Endometrial microvascular endothelial cells (primary cell): ENCODE measurements around the gene ZNHIT6. TPM values are rescaled to one million over a fixed set of nuclear protein-coding genes. Genes with fewer than 3 reads are reported as not detected.
"Not testable (repeated sequence)": the region's sequence is repeated elsewhere in the genome, so short reads cannot be mapped to it uniquely, and the experiment has no call there.

ENCODE experiments used
- in situ Hi-C: cut with HindIII; loops from 2 replicates; pipeline ENCODE4 v1.10.0; 2017; ENCODE audit warnings: low sequenced_read_pairs, low pct_unique_long_range_greater_than_20kb; ENCODE audit errors: inconsistent ontology term
- total RNA-seq: library from RNA; depleted of rRNA; stranded (reverse); fragments of >200 nt; gene quantifications from one replicate; pipeline ENCODE4 v1.2.3, GENCODE V29; 2015; ENCODE audit errors: inconsistent ontology term

ZNHIT6 gene
- 15.1 TPM for total RNA-seq

GRCh38 chr1:85707990-85708828 is at the start of gene ZNHIT6:
Gene ZNHIT6 (minus strand): TSS chr1:85708433. CDS start chr1:85708284, 149 bp downstream.
- in situ Hi-C loops: no loop called here

DNA sequence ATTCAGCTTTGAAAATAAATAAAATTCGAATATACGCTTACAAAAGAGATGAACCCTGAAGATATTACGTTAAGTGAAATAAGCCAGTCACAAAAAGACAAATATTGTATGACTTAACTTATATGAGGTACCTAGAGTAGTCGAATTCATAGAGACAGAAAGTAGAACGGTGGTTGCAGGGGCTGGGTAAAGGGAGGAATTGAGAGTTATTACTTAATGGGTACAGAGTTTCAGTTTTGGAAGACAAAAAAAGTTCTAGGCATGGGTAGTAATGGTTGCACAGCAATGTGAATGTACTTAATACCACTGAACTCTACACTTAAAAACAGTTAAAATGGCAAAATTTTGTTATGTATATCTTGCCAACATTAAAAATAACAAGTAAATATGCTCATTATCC is 48.6 kb upstream of the ZNHIT6 start:
- in situ Hi-C loops: no loop called here

DNA sequence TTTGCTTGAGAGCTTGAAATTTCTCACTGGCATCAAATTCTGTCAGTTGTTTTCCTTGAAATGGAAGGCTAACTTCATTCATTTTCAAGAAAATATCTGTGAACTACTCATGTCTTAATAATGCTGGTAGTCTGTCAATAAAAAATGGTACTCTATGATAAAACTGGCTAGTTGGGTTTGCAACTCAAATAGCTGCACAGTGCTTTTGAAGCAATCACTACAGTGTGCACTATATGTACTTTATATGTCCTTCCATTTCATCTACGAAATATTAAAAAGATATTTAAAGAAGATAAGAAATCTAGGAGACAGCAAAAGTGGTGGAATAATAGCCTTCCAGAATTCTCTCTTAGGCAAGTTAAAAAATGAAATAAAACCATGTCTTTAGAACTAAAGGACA is 39.9 kb upstream of the ZNHIT6 start:
- in situ Hi-C loops: no loop called here

- in situ Hi-C loops: no loop called here
Measured at GRCh38 chr1:85746777-85747176, 38.5 kb upstream of the ZNHIT6 start.

- in situ Hi-C loops: no loop called here
Measured at GRCh38 chr1:85743814-85744213, 35.6 kb upstream of the ZNHIT6 start.

GRCh38 chr1:85734931-85735330 is 26.7 kb upstream of the ZNHIT6 start:
- in situ Hi-C loops: no loop called here

- in situ Hi-C loops: no loop called here
Measured at GRCh38 chr1:85718678-85719340, 10.6 kb upstream of the ZNHIT6 start.

GRCh38 chr1:85714418-85715114 is 6.3 kb upstream of the ZNHIT6 start:
- in situ Hi-C loops: not testable (repeated sequence)

GRCh38 chr1:85708829-85709227 is 595 bp upstream of the ZNHIT6 start:
- in situ Hi-C loops: no loop called here

DNA sequence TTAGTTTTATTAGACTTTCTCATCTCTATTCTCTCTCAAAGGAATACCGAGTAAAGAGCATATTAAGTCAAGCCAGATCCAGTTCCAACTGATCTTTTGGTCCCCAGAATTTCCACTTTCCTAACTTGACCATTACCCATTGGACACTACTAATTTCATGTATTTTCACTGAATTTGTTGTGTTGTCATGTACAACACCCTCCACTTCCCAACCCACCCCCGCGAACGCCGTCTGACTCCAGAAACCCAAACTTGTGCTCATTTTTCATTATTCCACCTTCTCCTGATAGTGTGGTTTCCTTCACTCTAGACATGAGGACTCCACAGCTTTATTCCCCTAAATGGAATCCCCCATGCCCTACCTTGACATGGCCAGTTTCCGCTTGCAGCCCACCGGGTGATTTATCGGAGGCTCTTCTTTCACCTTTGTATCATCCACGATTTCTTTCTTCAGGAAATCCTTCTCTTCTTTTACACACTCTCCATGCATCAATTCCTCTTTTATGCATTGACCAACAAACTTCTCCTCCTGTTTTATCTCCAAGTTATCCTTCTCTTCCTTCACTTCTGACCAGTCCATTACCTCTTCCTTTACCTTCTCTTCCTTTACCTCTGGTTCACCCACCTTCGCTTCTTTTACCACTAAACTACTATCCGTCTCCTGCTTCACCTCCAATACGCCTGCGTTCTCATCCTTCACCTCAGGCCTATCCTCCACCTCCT is 805 bp downstream of the ZNHIT6 start:
- in situ Hi-C loops: no loop called here

DNA sequence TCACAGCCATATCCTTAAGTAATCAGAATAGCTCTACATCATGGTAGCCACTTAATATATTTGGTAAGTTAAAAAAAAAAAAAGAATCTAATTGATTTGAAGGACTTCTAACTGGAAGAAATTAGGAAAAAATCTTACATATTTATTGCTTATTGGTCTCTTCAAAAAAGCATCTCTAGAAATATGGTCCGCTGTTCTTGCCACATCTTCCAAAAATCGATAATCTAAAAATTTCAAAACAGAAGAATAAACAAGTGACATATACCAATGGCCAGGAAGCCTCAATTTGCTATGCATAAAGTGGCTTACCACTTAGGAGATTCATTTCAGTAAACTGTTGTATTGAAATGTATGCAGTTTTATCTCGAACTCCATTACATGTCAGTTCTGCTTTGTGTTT is 2.3 kb downstream of the ZNHIT6 start:
- in situ Hi-C loops: no loop called here

GRCh38 chr1:85700422-85700821 is 7.8 kb downstream of the ZNHIT6 start:
- in situ Hi-C loops: no loop called here

GRCh38 chr1:85697895-85698294 is 10.3 kb downstream of the ZNHIT6 start:
- in situ Hi-C loops: no loop called here

DNA sequence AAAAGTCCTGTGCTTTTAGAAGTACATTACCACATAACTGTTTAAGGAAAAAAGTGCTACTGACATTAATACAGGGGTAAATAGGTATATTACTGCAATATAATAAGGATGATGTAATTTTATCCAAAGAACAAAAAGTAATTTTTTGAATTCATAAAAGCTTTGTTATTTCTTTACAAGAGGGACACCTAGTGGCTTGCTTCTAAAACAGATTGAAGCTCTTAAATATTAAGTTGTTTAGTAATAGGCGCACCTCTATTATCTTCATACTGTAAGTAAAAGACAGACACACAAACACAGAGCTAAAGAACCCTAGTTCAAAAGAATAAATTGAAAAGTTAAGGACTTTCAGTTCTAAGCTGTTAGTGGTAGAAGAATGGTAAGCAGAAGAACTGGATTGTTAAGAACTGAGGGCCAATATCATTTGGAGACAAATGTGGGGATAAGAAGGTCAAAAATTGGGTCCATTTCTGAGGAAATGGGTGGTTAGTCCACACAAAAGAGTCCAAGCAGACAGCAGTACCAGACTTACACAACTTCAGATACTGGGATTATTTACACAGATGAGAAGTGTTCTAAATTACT is 15.4 kb downstream of the ZNHIT6 start:
- in situ Hi-C loops: no loop called here

DNA sequence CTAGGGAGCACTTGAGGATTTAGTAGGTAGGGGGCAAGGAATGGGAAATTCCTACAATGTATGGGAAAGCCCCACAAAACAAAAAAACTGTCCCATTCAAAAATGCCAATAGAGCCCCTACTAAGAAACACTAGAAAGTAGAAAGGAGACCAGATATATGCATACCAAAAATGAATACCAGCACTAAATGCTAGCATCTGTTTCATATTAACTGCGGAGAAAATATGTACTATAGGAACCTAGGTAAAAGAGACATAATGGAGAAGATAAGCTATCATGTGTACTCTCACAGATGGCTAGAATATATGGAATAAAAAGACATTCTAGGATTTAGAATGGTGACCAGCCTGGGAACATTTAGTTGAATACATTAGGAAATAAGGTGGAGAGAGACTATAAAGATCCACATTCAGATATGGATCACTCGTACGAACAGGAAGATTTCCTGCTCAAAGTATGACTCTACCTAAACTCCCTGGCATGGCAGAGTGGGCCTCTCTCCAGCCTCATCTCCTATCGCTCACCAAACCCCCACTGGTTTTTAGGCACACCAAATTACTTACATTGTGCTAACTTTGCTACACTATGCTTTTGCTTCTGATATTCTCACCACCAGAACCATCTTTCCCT is 18.3 kb downstream of the ZNHIT6 start:
- in situ Hi-C loops: no loop called here

- in situ Hi-C loops: no loop called here
Measured at GRCh38 chr1:85683292-85684025, 24.8 kb downstream of the ZNHIT6 start.

DNA sequence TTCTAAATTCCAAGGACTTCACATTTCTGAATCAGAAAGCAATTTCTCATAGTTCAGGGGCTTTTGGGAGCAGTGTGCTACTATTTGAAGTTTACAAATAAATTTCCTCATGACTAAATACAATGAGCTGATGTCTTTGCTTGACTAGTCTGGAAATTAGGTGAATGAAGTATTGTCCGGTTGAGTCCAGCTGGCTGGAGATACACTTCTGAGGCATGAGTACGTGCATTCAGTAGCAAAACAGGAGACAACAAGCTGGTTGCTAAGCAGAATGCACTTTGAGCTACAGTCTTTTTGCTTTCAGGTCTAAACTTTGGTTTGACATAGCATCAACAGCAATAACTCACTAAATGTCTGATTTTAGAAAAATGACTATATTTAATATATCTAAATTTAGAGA is 27.1 kb downstream of the ZNHIT6 start:
- in situ Hi-C loops: no loop called here

GRCh38 chr1:85678193-85678592 is 30.0 kb downstream of the ZNHIT6 start:
- in situ Hi-C loops: no loop called here
